AG10803 (cell line): ENCODE results near the gene ZNF682.
"Not testable (repeated sequence)": the region's sequence is repeated elsewhere in the genome, so short reads cannot be mapped to it uniquely, and the experiment has no call there.

ENCODE experiments used
- DNase-seq: peaks from one replicate; pipeline ENCODE4 v3.0.0; 2010; ENCODE audit warnings: low read depth
- H3K4me3 ChIP-seq: 2 replicates; pipeline ENCODE4 v1.5.1; 2011; ENCODE audit warnings: mild to moderate bottlenecking, low read length, control low read depth
- CTCF ChIP-seq: conservative IDR thresholded peaks from 2 replicates; pipeline ENCODE4 v1.5.1; 2011; ENCODE audit warnings: mild to moderate bottlenecking, low read length, control low read depth, inconsistent platforms

Gene ZNF682

GRCh38 chr19:20038358-20039202 is 725 bp downstream of the ZNF682 start:
- peak overlapping the region; percentile 94 for H3K4me3 ChIP-seq

GRCh38 chr19:20035935-20036334 is 3.4 kb downstream of the ZNF682 start:
- no peak for DNase-seq
- no peak overlapping the region for H3K4me3 ChIP-seq
- no peak for TF ChIP-seq CTCF

More at GRCh38 chr19:20038358-20039202, 725 bp downstream of the ZNF682 start:
- DNase-seq, result peak; percentile 6
- TF ChIP-seq CTCF, result no peak

GRCh38 chr19:20028611-20029010 is 10.7 kb downstream of the ZNF682 start:
- no peak overlapping the region for H3K4me3 ChIP-seq
- DNase-seq, result no peak
- TF ChIP-seq CTCF, result no peak

- no peak for DNase-seq
- no peak overlapping the region for H3K4me3 ChIP-seq
- no peak for TF ChIP-seq CTCF
Observed at GRCh38 chr19:20005741-20006140, 33.6 kb downstream of the ZNF682 start.

DNA sequence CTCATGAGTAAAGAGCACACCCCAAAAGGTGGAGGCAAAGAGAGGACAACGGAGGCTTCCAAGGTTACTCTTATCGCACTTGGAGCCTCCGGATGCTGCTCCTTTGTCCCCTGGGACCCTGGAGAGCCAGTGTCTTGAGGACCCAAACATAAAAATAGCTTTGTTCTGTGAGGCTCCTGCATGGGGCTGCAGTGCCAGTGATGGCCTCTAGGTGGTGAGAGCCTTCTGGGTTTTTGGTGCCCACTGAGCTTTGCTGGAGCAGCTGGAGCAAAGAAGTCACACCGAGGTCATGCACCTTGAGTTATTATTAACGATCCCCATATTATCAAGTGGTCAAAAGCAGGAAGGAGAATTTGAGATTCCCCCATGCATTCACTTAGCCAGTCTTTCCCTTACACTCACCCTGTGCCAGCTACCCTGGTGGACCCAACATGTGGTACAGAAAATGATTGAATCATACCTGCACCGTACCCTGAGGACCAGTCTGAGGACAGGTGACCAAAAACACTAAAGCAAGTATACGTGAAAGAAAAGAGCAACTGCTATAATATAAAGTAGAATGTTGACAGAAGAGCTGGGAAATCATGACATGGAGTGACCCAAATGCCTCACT is 41.5 kb downstream of the ZNF682 start:
- no peak overlapping the region for H3K4me3 ChIP-seq
- TF ChIP-seq CTCF, result peak; percentile 27
- DNase-seq, result no peak

GRCh38 chr19:19966862-19967261 is 72.4 kb downstream of the ZNF682 start:
- no peak for DNase-seq
- no peak overlapping the region for H3K4me3 ChIP-seq
- no peak for TF ChIP-seq CTCF

GRCh38 chr19:19966126-19966525 is 73.2 kb downstream of the ZNF682 start:
- not testable (repeated sequence) for DNase-seq, H3K4me3 ChIP-seq
